Breast epithelium (tissue), 3 donors: ENCODE results near the gene CNOT2.

Experiments
- CTCF ChIP-seq, 3 donors: fragments of 450-650 bp; IDR thresholded peaks; one replicate each; pipeline ENCODE4 v1.5.1; 2016 to 2017; ENCODE audit warnings: antibody characterized with exemption in 3 of 3, mild to moderate bottlenecking in 3 of 3, moderate library complexity in 3 of 3
- POLR2A ChIP-seq: fragments of 450-650 bp; IDR thresholded peaks from one replicate; pipeline ENCODE4 v1.6.1; 2016; ENCODE audit warnings: antibody characterized with exemption, mild to moderate bottlenecking, moderate library complexity

- TF ChIP-seq CTCF (IDR thresholded peaks at IDR 0.05) (no peak), POLR2A (no peak)
Measured at GRCh38 chr12:70230934-70231606, 12.2 kb upstream of the CNOT2 start.
